ENCODE data around the gene CNST.

DNA sequence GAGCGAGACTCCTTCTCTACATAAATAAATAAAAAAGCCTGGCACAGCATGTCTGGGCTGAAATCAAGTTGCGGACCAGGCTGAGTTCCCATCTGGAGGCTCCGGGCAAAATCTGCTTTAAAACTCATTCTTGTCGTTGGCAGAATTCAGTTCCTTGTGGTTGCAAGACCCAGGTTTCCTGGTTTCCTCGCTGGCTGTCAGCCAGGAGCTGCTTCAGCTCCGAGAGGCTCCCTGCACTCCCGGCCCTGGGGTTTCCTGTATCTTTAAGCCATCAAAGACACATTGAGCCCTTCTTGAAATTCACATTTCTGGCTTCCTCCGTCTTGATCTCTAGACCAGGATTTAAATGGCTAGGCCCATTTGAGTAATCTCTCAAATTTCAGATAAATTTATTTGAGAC, 137.3 kb downstream of the CNST start:
- TF ChIP-seq POLR2A (IDR thresholded peaks at IDR 0.05; ENCODE audit: low read depth, low read length) (no peak), TAF1 (IDR thresholded peaks at IDR 0.05; ENCODE audit: low read depth, low read length) (no peak), POLR2AphosphoS5 (IDR thresholded peaks at IDR 0.05; ENCODE audit: low read depth, low read length) (no peak), SPI1 (IDR thresholded peaks at IDR 0.05; ENCODE audit: low read depth, low read length) (no peak), POU2F2 (IDR thresholded peaks at IDR 0.05; ENCODE audit: low read depth, low read length) (no peak), PAX5 (IDR thresholded peaks at IDR 0.05; ENCODE audit: insufficient read depth, low read length, severe bottlenecking) (no peak)
